HL-60 (cell line): ENCODE measurements around the gene CADM2. TPM values are rescaled to one million over a fixed set of nuclear protein-coding genes. Genes with fewer than 3 reads are reported as not detected.

Experiments used
- microRNA-seq: library from miRNA; unstranded; fragments of <30 nt; microRNA quantifications from one replicate; pipeline ENCODE4, GENCODE V29; 2018

Gene CADM2

Small RNA genes lying within 50 kb of the gene (microRNA-seq; reads per million reads assigned to microRNA genes)
- not detected for gene MIR5688
